PFSK-1 (cell line): ENCODE measurements around the gene KHDC4.

Source experiments
- FOXP2 ChIP-seq: optimal IDR thresholded peaks from 2 replicates; pipeline ENCODE3; 2011; ENCODE audit warnings: borderline replicate concordance, control low read depth, inconsistent platforms; ENCODE audit not compliant: insufficient read depth; ENCODE audit errors: extremely low read length, extremely low read depth
- POLR2AphosphoS5 ChIP-seq: IDR thresholded peaks from 2 replicates; pipeline ENCODE4 v1.6.1; 2012; ENCODE audit warnings: low read depth, mild to moderate bottlenecking, control low read depth, low read length, moderate library complexity
- SIN3A ChIP-seq: IDR thresholded peaks from 2 replicates; pipeline ENCODE4 v1.6.1; 2012; ENCODE audit warnings: mild to moderate bottlenecking, low read length, moderate library complexity, borderline replicate concordance; ENCODE audit not compliant: insufficient read depth
- TAF1 ChIP-seq: IDR thresholded peaks from 2 replicates; pipeline ENCODE4 v1.6.1; 2012; ENCODE audit warnings: low read length, control low read depth, borderline replicate concordance; ENCODE audit not compliant: insufficient read depth
- TF ChIP-seq, protein P1 (sequence below), 2 experiments: IDR thresholded peaks; 2 replicates each; pipeline versions ENCODE4 v1.6.1 to v1.8.0; 2011 to 2012; ENCODE audit warnings: low read depth in 2 of 2, low read length in 2 of 2, control low read depth in 1 of 2, inconsistent platforms in 1 of 2, mild to moderate bottlenecking in 1 of 2, moderate library complexity in 1 of 2; ENCODE audit not compliant: insufficient read depth in 1 of 2

Gene KHDC4

DNA sequence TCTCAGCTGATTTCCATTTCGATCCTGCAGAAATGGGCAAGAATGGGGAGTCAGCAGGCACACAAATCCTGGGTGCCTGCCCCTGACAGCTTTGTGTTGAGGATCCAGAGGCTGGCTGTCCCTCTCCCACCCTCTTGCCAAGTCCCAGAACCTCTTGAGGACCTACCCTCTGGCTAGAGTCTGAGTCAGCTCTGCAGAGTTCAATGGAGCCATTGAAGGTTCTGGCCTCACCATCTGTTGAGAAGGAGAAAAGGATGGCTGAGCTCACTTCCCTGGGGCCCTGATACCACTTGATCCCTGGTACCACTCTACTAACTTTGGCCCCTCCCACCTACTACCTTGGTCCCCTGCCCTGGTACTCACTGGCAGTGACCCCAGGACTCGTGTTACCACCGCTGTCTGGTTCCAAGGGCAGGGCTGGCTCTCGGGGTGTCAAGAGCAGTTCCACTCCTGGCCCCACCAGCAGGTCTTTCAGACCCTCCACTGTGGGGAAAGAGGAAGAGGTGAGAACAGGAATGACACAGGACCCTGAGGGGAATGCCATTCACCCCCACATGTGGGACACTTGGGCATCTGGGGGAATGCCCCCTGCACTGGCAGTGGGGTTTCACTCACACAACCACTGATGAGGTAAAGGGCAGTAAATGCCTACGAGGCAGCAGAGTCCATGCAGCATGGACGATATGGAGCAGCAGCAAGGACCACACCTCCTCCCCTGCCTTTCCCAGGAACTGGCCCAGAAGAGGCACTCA, 17.7 kb upstream of the KHDC4 start:
- TF ChIP-seq FOXP2 (no peak), TAF1 (no peak), SIN3A (no peak), POLR2AphosphoS5 (no peak)
- TF ChIP-seq, protein P1, sequence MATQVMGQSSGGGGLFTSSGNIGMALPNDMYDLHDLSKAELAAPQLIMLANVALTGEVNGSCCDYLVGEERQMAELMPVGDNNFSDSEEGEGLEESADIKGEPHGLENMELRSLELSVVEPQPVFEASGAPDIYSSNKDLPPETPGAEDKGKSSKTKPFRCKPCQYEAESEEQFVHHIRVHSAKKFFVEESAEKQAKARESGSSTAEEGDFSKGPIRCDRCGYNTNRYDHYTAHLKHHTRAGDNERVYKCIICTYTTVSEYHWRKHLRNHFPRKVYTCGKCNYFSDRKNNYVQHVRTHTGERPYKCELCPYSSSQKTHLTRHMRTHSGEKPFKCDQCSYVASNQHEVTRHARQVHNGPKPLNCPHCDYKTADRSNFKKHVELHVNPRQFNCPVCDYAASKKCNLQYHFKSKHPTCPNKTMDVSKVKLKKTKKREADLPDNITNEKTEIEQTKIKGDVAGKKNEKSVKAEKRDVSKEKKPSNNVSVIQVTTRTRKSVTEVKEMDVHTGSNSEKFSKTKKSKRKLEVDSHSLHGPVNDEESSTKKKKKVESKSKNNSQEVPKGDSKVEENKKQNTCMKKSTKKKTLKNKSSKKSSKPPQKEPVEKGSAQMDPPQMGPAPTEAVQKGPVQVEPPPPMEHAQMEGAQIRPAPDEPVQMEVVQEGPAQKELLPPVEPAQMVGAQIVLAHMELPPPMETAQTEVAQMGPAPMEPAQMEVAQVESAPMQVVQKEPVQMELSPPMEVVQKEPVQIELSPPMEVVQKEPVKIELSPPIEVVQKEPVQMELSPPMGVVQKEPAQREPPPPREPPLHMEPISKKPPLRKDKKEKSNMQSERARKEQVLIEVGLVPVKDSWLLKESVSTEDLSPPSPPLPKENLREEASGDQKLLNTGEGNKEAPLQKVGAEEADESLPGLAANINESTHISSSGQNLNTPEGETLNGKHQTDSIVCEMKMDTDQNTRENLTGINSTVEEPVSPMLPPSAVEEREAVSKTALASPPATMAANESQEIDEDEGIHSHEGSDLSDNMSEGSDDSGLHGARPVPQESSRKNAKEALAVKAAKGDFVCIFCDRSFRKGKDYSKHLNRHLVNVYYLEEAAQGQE (IDR thresholded peaks at IDR 0.05; ENCODE audit: insufficient read depth in 1 of 2, low read depth in 2 of 2, low read length in 2 of 2): no peak

DNA sequence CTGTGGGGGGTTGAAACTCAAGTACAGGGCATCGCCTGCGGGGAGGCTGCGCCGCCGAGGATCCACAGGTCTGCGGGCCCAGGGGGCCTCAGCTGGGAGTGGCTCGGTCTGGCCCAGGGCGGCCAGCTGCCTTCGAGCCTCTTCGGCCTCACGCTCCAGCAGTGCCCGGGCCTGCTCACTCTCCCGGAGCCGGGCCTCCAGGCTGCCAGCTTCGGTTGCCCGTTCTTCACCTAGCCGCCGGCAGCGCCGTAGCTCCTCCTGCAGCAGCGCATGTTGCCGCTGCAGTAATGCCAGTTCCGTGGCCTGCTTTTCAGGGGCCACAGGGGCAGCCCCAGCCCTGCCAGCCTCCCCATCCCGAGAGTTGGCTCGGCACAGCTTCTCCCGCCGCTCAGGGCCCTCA, 16.6 kb upstream of the KHDC4 start:
- TF ChIP-seq POLR2AphosphoS5 (no peak), SIN3A (no peak), TAF1 (no peak)
- TF ChIP-seq, protein P1 (IDR thresholded peaks at IDR 0.05; ENCODE audit: insufficient read depth in 1 of 2, low read depth in 2 of 2, low read length in 2 of 2): no peak

DNA sequence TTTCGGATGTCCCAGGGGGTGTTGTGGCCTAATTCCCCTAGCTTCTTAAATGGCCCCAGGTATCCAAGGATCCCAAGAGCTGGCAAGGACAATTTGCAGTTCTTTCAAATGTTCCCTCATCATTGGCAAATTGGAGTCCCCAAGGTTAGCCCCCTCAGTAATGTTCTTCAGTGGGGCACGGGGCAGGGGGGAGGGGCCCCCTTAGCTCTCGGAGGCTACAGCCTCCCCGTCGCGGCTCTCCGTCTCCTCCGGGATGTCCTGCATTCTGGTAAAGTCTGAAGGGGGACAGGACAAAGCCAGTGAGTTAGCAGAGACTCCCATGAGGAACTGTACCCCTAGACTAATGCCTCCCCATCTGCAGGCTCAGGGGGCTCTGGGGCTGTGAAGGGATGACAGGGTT, 13.5 kb upstream of the KHDC4 start:
- TF ChIP-seq TAF1 (no peak), SIN3A (no peak), FOXP2 (no peak)

DNA sequence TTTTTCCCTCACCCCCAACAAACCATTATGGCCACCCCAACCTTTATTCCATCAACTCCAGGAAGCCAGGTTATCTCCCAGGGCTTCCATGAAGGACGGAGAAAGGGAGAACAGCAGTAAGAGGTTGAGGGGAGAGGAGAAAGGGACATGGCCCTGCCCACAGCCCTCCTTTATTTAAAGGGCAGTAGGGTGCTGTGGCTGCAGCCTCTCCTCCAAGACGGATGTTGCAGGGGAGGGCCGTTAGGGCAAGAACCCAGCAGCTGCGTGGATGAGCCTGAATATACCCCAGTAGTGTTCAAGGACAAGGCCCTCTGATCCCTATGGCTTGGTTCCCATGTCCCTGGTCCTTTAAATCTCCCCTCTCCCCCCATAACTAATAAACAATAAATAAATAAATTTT, 13.1 kb upstream of the KHDC4 start:
- TF ChIP-seq, protein P1 (IDR thresholded peaks at IDR 0.05; ENCODE audit: insufficient read depth in 1 of 2, low read depth in 2 of 2, low read length in 2 of 2): no peak
- TF ChIP-seq TAF1 (no peak), FOXP2 (no peak), POLR2AphosphoS5 (no peak), SIN3A (no peak)

DNA sequence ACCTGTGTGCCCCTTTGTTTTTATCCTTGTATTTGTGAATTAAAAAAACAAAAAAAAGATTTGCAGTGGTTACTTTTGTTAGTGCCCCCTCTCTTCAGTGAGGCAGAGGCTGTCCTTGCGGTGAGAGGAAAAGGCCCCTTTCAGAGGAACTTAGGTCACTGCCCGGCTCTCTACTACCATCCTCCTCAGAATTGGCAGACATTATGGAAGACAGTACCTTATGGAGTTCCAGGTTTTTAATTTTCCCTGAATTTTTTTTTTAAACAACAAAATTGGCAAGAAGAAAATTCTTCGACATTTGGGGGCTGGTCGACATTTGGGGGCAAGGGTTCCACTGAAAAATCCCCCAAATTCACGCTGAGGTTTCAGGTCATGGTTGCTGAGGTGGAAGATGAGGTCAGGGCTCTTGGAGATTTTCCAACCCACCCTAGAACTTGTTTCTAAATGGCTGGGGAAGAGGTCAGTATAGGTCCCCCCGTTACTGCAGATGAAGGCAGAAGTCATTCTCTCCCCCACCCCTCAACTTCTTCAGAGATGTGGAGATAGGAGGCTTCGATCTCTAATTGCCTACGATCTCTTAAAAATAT, 12.5 kb upstream of the KHDC4 start:
- TF ChIP-seq POLR2AphosphoS5: no peak
- TF ChIP-seq, protein P1 (IDR thresholded peaks at IDR 0.05; ENCODE audit: insufficient read depth in 1 of 2, low read depth in 2 of 2, low read length in 2 of 2): no peak
- TF ChIP-seq TAF1: no peak
- TF ChIP-seq SIN3A: no peak
- TF ChIP-seq FOXP2: no peak
